HUES48 (cell line): ENCODE measurements around the gene LPIN3.

Experiments
- H3K27ac ChIP-seq: one replicate; pipeline ENCODE4 v1.7.0; 2013; ENCODE audit warnings: low read depth, low read length, inconsistent platforms
- H3K27me3 ChIP-seq: 2 replicates; pipeline ENCODE4 v1.6.1; 2013; ENCODE audit warnings: mild to moderate bottlenecking, low read length; ENCODE audit not compliant: control insufficient read depth, insufficient read depth
- H3K36me3 ChIP-seq: 2 replicates; pipeline ENCODE4 v1.6.1; 2013; ENCODE audit warnings: low read length; ENCODE audit not compliant: control insufficient read depth, insufficient read depth
- H3K4me1 ChIP-seq: 2 replicates; pipeline ENCODE4 v1.6.1; 2013; ENCODE audit warnings: mild to moderate bottlenecking, low read length; ENCODE audit not compliant: control insufficient read depth, insufficient read depth
- H3K4me3 ChIP-seq: 2 replicates; pipeline ENCODE4 v1.5.1; 2013; ENCODE audit warnings: mild to moderate bottlenecking, low read depth, low read length
- H3K9ac ChIP-seq: 2 replicates; pipeline ENCODE4 v1.6.1; 2013; ENCODE audit warnings: mild to moderate bottlenecking, low read depth, low read length, moderate library complexity
- H3K9me3 ChIP-seq: 2 replicates; pipeline ENCODE4 v1.6.1; 2013; ENCODE audit warnings: low read length; ENCODE audit not compliant: control insufficient read depth, insufficient read depth

Gene LPIN3

DNA sequence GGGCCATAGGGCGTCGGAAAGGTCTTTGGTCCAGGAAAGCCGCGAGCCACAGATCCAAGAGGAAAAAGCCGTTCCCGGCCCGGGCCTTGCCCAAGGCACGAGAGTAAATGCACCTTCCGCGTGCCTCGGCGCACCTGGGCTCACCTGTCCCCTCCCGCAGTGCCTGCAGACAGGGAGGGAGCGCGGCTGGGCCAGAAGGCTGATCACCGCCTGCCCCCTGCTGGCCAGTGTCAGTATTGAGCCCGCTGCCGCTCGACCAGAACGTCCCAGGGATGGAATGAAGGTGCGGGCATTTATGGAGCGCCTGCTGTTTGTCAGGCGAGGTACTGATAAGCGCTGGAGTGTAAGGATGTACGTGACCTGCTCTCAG, 679 bp upstream of the LPIN3 start:
- H3K27me3 ChIP-seq, result peaks cover 8% of the 10 kb centered on the region
- H3K9ac ChIP-seq, result no peak overlapping the region
- H3K4me1 ChIP-seq, result peaks cover 10% of the 10 kb centered on the region; the same call in 1 of the 2 replicates
- peak overlapping the region; percentile 67 for H3K4me3 ChIP-seq
- H3K36me3 ChIP-seq, result no peaks in the 10 kb centered on the region
- H3K27ac ChIP-seq, result peak overlapping the region; percentile 67
- H3K9me3 ChIP-seq, result no peaks in the 10 kb centered on the region

DNA sequence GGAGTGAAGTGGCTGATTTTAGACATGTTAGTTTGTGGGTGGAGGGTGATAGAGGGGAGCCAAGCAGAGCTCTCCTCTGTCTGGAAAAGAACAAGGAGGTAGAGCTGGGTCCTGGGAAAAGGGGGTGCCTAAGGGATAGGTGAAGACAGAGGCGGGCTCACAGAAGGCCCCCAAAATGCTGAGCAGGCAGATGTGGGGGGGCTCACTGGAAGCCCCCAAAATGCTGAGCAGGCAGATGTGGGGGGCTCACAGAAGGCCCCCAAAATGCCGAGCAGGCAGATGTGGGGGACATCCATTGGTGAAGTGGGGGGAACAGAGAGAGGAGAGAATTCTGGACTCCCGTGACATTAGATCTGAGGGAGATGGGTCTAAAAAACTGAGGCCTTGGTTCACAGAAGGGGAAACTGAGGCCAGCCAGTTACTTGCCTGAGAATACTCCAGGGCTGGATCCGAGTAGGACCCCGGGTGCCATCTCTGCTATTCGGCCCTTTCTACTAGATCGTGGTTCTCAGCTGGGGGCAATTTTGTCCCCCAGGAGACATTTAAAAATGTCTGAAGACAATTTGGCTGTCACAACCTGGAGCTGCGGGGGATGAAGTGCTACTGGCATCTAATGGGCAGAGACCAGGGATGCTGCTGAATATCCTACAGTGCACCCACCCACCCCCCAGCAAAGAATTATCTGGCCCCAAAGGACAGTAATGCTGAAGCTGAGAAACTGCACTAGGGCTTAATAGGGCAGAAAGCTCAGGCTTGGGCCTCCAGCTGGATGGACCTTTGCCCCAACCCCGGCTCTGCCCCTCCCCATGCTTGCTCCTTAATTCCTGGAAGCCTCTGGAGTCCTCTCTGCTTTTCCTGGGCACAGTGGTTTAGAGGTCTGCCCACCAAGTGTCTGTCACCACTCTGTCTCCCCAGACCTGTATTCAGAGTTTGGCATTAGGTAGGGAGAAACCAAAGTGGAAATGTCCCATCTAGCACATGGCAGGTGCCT, 2.1 kb downstream of the LPIN3 start:
- peaks cover 8% of the 10 kb centered on the region for H3K27me3 ChIP-seq
- H3K4me3 ChIP-seq, result no peak overlapping the region
- peaks cover 10% of the 10 kb centered on the region; the same call in 1 of the 2 replicates for H3K4me1 ChIP-seq
- no peaks in the 10 kb centered on the region for H3K36me3 ChIP-seq
- no peak overlapping the region for H3K9ac ChIP-seq
- H3K9me3 ChIP-seq, result no peaks in the 10 kb centered on the region
- H3K27ac ChIP-seq, result no peak overlapping the region

DNA sequence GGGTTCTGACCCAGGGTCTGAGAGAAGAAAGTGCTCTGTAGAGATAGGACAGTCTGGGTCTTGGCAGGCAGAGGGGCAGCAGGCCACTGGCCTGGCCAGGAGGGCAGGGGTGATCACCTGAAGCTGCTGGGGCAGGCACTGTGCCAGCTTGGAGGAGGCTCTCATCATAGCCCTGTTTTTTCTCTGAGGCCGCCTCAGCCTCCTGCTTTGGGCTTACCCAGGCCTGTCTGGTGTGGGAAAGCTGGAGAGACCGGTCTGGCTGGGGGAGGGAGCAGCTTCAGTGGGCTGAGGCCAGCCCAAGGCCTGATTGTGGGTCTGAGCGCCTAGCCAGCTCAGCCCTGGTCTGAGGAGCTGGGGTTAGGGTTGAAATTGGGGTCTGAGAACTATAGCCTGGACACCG, 3.9 kb downstream of the LPIN3 start:
- Histone ChIP-seq H3K9me3 (no peaks in the 10 kb centered on the region), H3K9ac (no peak overlapping the region), H3K4me3 (no peak overlapping the region), H3K4me1 (peaks cover 7% of the 10 kb centered on the region; the same call in 1 of the 2 replicates), H3K36me3 (no peaks in the 10 kb centered on the region), H3K27me3 (peaks cover 3% of the 10 kb centered on the region), H3K27ac (no peak overlapping the region)

DNA sequence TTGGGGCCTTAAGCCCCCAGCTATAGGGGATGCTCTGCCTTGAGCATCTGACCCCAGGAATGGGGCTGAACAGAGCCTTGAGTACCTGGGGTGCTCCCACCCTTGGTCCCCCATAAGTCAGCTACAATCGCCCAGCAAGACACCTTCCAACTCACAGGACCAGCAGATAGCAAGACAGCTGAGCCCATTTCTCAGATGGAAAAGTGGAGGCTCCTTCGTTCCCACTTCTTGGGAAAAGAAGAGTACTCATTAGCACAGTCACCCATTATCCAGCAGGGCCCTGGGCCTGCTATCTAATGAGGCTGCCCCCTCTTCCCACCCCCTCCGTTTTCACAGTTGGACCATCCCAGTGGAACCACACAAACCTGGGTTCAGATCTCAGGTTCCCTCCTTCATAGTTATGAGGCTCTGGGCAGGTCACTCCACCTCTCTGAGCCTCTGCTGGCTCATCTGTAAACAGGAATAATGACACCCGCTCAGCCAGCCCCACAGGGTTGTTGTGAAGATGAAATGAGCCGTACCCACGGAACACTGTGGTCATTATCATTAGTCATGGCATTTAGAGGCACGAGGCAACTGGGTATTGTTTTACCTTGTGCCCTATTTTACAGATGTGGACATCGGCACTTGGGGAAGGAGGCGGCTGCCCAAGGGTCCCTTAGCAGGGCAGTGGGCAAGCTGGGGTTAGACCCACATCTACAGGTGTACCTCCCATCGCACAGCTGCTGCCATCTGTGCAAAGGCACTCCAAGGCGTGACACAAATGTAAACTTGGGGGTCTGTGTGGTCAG, 4.5 kb downstream of the LPIN3 start:
- no peaks in the 10 kb centered on the region for H3K9me3 ChIP-seq
- no peak overlapping the region for H3K4me3 ChIP-seq
- no peaks in the 10 kb centered on the region for H3K27me3 ChIP-seq
- H3K36me3 ChIP-seq, result no peaks in the 10 kb centered on the region
- H3K4me1 ChIP-seq, result peaks cover 3% of the 10 kb centered on the region; the same call in 1 of the 2 replicates
- no peak overlapping the region for H3K9ac ChIP-seq
- H3K27ac ChIP-seq, result no peak overlapping the region

DNA sequence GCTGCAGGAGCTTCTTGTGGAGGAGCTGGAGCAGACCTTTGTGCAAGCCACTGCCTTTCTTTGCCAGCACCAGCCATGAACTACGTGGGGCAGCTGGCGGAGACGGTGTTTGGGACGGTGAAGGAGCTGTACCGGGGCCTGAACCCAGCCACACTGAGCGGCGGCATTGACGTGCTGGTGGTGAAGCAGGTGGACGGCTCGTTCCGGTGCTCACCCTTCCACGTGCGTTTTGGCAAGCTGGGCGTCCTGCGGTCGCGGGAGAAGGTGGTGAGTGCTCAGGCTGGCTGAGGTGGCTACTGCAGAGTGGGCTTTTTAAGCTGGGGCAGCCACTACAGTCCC, 5.1 kb downstream of the LPIN3 start:
- H3K4me3 ChIP-seq, result no peak overlapping the region
- no peak overlapping the region for H3K9ac ChIP-seq
- H3K27ac ChIP-seq, result no peak overlapping the region
- no peaks in the 10 kb centered on the region for H3K9me3 ChIP-seq
- H3K27me3 ChIP-seq, result no peaks in the 10 kb centered on the region
- H3K4me1 ChIP-seq, result peaks cover 3% of the 10 kb centered on the region; the same call in 1 of the 2 replicates
- H3K36me3 ChIP-seq, result no peaks in the 10 kb centered on the region

DNA sequence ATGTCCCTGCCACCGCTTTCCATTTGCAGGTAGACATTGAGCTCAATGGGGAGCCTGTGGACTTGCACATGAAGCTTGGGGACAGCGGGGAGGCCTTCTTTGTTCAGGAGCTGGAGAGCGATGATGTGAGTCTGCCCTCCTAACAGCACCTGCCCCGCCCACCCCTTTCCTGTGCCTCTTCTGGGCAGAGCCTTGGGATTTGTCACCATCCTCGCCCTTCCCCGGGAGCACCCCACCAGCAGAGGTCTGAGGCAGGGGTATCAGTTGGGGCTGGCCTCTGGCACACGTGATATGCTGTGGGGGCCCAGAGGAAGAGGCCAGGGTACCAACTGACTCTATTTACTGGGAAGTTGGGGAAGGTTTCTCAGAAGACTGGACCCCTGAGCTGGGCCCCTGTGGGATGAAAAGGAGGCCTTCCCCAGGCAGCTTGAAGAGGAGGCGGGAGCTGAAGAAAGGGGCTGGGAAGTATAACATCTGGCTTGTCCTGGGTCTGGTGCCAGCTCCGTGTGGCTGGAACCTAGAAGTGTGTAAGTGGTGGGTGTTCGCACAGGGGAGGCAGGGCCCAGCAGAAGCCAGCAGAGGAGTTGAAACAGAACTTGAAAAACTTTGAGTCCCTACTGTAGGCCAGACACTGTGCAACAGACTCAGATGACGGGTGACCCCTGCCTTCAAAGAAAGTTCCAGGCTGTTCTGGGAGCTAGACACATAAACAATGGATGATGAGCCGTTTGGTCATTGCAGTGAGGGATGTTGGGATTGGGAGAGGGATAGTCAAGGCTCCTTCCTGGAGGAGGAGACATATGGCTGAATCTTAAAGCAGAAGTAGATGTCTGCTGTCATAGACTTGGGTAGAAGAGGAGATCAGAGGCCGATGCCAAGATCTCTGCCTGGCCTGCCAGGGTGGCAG, 7.2 kb downstream of the LPIN3 start:
- H3K9ac ChIP-seq, result no peak overlapping the region
- H3K9me3 ChIP-seq, result no peaks in the 10 kb centered on the region
- H3K27ac ChIP-seq, result no peak overlapping the region
- no peaks in the 10 kb centered on the region for H3K27me3 ChIP-seq
- H3K4me3 ChIP-seq, result no peak overlapping the region
- H3K36me3 ChIP-seq, result no peaks in the 10 kb centered on the region
- H3K4me1 ChIP-seq, result no peaks in the 10 kb centered on the region

DNA sequence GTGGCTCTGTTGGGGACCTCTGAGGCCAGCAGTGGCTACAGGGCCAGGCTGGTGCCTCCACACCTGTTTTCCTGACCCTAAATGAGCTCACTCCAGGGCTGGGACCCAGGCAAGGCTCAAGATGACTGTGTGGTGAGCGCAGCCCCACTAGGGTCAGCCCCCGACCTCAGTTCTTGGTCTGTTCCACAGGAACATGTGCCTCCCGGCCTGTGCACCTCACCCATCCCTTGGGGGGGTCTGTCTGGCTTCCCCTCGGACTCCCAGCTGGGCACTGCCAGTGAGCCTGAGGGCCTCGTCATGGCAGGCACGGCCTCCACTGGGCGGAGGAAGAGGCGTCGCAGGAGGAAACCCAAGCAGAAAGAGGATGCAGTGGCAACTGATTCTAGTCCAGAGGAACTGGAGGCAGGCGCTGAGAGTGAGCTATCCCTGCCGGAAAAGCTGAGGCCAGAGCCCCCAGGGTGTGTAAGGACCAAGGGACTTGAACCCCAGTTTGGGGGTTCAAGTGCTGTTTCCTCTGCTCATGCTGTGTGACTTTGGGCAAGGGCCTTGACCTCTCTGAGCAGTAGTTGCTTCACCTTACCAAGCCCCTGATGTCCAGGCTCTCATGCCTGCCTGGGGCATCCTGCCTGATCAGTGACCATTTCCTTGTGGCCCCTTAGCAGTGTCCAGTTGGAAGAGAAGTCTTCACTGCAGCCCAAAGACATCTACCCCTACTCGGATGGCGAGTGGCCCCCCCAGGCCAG, 8.0 kb downstream of the LPIN3 start:
- Histone ChIP-seq H3K27me3 (no peaks in the 10 kb centered on the region), H3K9me3 (no peaks in the 10 kb centered on the region), H3K4me3 (no peak overlapping the region), H3K36me3 (no peaks in the 10 kb centered on the region), H3K4me1 (no peaks in the 10 kb centered on the region), H3K27ac (no peak overlapping the region), H3K9ac (no peak overlapping the region)

DNA sequence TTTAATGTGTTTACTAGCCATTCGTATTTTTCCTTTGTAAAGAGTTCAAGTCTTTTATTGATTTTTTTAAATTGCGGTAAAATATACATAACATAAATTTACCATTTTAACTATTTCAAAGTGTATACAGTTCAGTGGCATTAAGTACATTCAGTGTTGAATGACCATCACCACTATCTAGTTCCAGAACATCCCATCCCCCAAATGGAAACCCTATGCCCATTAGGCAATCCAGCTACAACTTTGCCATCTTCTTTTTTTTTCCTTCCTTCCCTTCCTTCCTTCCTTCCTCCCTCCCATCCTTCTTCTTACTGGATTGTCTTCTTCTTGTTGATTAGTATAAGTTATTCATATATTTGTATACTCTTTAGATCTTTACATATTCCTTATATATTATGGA, 8.6 kb downstream of the LPIN3 start:
- Histone ChIP-seq H3K4me1 (no peaks in the 10 kb centered on the region), H3K4me3 (no peak overlapping the region), H3K9me3 (no peaks in the 10 kb centered on the region), H3K36me3 (no peaks in the 10 kb centered on the region), H3K9ac (no peak overlapping the region), H3K27ac (no peak overlapping the region), H3K27me3 (no peaks in the 10 kb centered on the region)

DNA sequence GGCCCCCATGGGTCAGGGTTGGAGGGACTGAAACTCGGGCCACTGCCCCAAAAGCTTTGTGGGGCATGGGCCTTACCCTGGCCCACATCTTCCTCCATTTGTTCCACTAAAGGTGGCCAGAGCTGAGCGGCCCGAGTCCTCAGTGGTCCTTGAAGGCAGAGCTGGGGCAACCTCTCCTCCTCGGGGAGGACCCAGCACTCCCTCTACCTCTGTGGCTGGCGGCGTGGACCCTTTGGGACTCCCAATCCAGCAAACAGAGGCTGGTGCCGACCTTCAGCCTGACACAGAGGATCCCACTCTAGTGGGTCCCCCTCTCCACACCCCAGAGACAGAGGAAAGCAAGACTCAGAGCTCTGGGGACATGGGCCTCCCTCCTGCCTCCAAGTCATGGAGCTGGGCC, 9.3 kb downstream of the LPIN3 start:
- no peaks in the 10 kb centered on the region for H3K9me3 ChIP-seq
- no peak overlapping the region for H3K9ac ChIP-seq
- no peaks in the 10 kb centered on the region for H3K27me3 ChIP-seq
- no peak overlapping the region for H3K27ac ChIP-seq
- no peaks in the 10 kb centered on the region for H3K36me3 ChIP-seq
- H3K4me1 ChIP-seq, result no peaks in the 10 kb centered on the region
- H3K4me3 ChIP-seq, result no peak overlapping the region

DNA sequence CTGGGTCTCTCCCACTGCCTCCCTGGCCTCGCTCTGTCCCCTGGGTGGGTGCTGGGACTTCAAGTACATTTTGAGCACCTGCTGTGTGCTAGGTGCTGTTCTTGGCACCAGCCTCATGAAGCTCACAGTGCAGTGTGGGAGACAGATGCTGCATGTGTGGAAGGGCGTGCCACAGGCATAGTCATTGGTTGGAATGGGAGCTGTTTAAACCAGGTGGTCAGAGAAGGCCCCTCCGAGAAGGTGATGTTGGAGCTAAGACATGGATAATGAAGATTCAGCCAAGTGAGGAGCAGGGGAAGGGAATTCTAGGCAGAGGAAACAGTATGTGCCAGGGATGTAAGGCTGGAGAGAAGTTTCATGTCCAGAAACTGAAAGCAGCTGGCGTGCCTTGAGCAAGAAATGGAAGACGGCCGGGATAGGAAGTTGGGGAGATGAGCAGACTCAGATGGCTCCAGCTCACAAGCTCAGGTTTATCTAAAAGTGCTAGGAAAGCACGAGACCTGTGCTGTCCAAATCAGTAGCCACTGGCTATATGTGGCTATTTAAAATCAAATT, 9.9 kb downstream of the LPIN3 start:
- H3K36me3 ChIP-seq, result no peaks in the 10 kb centered on the region
- no peaks in the 10 kb centered on the region for H3K27me3 ChIP-seq
- H3K9me3 ChIP-seq, result no peaks in the 10 kb centered on the region
- no peaks in the 10 kb centered on the region for H3K4me1 ChIP-seq
- no peak overlapping the region for H3K4me3 ChIP-seq
- no peak overlapping the region for H3K27ac ChIP-seq
- H3K9ac ChIP-seq, result no peak overlapping the region
